NCI-H82 (cell line): ENCODE results near the gene LIFR.
"Not testable (repeated sequence)": the region's sequence is repeated elsewhere in the genome, so short reads cannot be mapped to it uniquely, and the experiment has no call there.

ENCODE experiments used
- DNase-seq: peaks from one replicate; lab custom pipeline; 2025; lab: John Stamatoyannopoulos, UW

Gene LIFR

GRCh38 chr5:38547257-38547656 lies 9.2 kb downstream of the LIFR start:
- no peak for DNase-seq

DNA sequence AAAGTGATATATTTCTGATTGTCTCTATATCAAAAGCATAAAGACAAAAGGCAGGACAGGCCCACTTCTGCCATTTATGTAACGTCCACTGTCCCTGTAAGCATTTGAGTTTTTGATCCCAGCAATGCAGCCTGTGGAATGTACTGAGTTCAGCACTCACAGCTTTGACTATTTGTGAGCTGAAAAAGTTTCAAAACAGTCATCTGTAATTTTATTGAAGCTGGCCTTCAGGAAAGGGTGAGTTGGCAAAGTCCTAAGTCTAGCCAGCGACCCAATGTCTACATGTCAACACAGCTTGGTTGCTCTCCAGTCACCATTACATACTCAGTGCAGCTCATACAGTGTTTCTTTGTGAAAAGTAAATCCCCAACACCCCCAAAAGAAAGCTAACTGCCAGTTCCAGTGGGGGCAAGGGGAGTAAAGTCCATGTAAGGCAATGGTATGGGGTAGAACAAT lies 9.7 kb downstream of the LIFR start:
- no peak for DNase-seq

DNA sequence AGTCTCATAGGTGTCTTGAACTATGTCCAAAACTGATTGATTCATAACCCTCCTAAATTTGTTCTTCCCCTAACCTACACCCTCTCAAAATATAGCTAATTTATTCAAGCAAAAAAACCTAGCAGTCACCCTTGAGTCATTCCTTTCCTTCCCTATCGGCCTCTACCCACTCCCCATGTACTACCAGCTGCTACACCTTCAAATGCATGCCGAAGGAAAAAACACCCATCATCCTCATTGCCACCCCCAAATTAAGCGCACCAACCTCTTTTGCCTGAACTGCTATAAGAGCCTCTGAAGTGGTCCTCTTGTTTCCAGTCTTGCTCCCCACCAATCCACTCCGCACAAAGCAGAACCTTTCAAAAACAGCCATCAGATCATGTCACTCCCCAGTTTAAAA lies 12.6 kb downstream of the LIFR start:
- no peak for DNase-seq

- no peak for DNase-seq
Observed at GRCh38 chr5:38543074-38543473, 13.4 kb downstream of the LIFR start.

- no peak for DNase-seq
Observed at GRCh38 chr5:38541174-38541725, 15.2 kb downstream of the LIFR start.

- peak; percentile 69 for DNase-seq
Observed at GRCh38 chr5:38540314-38540713, 16.1 kb downstream of the LIFR start.

GRCh38 chr5:38538161-38538560 lies 18.3 kb downstream of the LIFR start:
- DNase-seq, result no peak

GRCh38 chr5:38537505-38537904 lies 18.9 kb downstream of the LIFR start:
- no peak for DNase-seq

DNA sequence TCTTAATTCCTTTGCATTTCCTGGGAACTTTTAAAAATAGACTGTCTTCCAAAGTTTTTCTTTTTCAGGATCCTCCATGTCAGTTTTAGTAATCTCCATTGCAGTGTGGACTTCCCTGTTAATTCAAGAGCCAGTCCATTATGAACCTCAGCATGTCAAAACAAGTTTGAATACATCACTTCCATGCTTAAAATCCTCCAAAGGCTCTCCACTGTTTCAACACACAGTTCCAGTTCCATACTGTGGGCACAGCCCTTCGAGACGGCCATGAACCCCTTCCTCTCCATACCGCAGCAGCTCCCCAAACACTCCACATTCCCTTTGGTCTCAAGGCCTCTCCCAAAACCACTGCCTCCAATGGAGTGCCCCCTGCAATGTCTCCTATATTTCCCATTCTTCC lies 19.5 kb downstream of the LIFR start:
- DNase-seq, result no peak

DNA sequence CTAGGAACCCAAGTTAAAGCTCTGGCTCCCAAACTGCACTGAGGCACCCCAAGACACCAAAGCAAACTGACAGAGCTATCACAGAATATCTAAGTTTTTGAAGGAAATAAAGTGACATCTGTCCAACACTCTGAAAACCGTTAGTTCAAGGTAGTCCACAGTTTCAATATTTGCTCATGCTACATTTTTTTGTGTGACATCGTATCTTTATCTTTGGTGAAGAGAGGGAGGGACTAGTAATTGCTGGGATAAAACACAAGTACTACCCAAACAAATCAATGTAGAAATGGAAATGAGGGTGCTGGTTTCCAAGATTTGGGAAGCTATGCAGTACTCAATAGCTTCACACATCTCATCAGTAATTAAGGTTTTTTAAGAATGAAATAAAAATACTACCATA lies 20.6 kb downstream of the LIFR start:
- DNase-seq, result no peak

DNA sequence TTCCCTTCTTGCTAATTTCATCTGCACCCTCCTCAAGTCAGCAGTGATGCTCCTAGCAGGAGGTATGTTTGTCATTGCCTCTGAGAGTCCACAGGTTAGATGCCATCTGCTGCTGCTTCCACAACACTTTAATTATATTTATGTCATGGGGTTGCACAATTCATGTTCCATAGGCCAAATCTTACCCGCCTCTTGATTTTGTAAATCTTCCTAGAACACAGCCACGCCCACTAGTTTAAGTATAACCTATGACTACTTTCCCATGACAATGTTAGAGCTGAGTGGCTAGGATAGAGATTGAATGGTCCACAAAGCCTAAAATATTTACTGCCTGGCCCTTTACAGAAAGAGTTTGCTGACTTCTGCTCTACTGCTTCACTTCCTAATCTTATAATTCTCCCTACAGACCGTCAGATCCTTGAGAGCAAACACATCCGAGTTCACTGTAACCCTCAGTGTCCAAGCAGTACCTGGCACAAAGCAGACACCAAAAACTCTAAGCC lies 21.1 kb downstream of the LIFR start:
- DNase-seq, result peak; percentile 35

GRCh38 chr5:38534156-38534453 lies 22.3 kb downstream of the LIFR start:
- no peak for DNase-seq

DNA sequence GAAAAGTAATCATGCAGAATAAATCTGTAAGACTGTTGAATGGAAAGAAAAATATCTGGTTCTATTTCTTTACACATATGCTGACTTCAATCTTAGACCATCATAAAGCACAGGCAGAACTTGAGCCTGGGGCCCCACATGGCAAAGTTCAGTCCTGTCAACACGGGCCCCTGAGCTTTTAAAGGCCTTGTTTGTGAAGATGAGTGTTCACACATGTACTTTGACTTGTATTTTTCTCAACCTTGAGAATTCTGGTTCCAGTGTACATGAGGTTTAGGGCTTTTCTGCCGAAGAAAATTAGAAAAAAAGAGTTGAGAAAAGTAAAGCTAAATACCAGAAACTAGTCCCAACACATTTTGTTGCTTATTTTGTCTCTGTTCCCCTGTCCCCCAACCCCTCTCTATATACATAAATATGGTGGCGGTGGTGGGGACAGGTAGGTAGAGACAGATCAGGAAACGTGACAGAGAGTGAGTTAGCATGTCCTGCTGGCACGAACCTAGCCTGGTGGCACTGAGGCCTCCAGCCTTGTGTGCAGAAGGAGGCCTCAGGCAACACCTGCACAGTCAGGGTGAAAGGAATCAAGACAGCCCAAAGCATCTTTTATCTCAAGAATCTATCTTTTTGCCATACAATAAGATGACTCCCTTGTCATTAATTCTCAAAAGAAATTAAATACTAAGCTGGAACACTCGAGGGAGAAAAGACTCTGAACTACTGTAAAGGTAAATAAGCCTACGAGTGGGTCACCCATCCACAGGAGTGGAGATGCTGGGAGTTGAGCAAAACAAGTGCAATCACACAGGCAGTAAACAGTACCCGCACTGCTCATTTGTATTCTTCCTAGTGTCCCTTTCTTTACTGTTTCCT lies 22.9 kb downstream of the LIFR start:
- no peak for DNase-seq

- peak; percentile 95 for DNase-seq
Observed at GRCh38 chr5:38532165-38532669, 24.2 kb downstream of the LIFR start.

DNA sequence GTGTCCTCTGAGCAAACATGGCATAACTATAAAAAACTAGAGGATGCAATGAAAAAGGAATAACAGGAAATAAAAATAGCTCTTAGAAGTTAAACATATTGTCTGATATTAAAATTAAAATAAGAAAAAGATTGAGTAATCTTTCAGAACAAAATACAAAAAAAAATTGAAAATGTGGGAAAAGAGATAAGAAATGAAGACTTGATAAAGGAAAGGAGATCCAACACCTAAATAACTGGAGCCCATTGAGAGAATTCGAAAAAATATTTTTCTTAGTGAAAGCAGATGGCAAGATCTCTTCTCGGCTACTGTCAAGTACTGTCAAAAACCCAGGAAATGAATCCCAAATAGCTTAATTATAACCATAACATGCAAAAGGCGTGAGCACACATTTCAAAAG lies 24.9 kb downstream of the LIFR start:
- no peak for DNase-seq

- no peak for DNase-seq
Observed at GRCh38 chr5:38529955-38530646, 26.3 kb downstream of the LIFR start.

DNA sequence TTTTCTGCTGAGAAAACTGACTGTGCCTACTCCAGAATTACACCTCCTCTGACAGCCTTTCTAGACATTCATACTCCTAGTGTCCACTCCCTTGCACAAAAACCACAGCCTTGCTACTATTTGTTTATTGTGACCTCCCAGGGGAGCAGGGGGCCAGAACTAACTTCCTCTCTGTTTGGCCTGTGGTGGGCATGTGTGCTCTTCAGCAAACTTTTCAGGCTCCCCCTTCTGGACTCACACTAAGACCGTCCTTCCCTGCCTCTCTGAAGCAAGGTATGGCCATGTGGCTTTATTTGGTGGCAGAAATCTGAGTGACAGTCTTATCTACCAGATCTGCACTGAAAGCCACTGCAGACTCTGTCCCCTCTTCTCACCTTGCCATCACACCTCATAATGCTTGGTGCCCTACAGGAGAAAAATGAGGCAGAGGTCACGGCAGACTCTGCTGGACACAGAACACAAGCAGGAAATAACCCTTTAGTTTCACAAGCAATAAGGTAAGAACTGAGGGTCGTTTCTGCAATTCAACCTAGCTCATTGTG lies 28.2 kb downstream of the LIFR start:
- DNase-seq, result peak; percentile 16

GRCh38 chr5:38527475-38527874 lies 29.0 kb downstream of the LIFR start:
- DNase-seq, result no peak

DNA sequence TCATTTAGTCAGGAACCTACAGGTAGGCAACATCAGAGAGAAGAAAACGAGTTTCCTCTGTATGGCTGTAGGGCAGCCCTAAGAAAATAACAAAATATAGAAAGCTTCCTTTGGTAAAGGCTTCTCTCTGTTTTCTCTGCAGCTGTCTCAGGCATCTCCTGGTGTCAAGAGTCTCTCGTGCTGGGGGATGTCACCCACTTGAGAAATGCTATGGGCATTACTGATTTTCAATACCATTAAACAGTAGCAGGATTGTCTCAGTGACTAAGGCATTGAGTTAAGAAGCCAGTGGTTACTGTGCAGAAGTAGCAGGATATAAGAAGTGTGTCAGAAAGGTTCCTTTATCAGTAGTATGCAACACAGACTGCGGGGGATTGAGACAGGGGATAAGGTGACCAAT lies 32.4 kb downstream of the LIFR start:
- DNase-seq, result no peak

DNA sequence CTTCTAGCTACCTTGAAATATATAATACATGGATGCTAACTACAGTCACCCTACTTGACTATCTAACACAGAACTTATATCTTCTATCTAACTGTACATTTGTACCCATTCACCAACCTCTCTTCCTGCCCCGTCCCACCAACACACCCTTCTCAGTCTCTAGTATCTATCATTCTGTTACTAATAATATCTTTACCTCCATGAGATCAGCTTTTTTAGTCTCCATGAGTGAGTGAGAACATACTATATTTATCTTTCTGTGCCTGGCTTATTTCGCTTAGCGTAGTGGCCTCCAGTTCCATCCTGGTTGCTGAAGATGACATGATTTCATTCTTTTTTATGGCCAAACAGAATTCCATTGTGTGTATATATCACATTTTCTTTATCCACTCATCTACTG lies 37.0 kb downstream of the LIFR start:
- DNase-seq, result no peak

DNA sequence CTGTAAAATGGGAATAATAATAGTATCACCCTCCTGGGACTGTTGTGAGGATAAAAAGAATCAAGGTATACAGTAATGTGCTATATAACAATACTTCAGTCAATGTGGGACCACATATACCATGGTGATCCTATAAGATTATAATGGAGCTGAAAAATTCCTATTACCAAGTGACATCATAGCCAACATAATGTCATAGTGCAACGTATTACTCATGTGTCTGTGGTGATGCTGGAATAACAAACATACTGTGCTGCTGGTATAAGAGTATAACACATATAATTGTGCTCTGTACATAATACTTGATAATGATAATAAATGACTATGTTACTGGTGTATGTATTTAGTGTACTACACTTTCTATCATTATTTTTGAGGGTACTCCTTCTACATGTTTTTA lies 38.1 kb downstream of the LIFR start:
- no peak for DNase-seq

DNA sequence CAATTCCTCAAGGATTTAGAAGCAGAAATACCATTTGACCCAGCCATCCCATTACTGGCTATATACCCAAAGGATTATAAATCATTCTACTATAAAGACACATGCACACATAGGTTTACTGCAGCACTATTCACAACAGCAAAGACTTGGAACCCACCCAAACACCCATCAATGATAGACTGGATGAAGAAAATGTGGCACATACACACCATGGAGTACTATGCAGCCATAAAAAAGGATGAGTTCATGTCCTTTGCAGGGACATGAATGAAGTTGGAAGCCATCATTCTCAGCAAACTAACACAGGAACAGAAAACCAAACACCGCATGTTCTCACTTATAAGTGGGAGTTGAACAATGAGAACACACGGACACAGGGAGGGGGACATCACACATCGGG lies 39.8 kb downstream of the LIFR start:
- DNase-seq, result not testable (repeated sequence)

DNA sequence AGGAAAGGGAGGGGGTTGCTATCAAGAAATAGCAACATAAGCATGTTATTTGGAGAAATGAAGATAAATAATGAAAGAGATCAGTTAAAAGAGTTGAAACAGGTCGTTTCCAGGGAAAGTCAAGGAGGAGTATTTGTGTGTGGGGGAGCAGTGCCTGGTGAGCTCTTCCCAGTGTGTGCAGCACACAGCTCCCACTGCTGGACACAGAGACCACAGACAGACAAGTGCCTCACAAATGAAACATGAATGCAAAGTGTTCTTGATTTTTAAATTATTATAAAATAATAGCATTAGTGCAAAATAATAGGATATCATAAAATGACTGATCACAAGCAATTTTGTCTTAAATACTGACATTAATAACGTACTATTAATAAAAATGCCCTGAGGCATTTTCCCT lies 40.8 kb downstream of the LIFR start:
- peak; percentile 12 for DNase-seq
